ENCODE results near the gene IRF2BP2.
"Not testable (repeated sequence)": the region's sequence is repeated elsewhere in the genome, so short reads cannot be mapped to it uniquely, and the experiment has no call there.

The IRF2BP2 gene

GRCh38 chr1:234599617-234600417 lies 10.2 kb downstream of the IRF2BP2 start:
- DNase-seq, result peak; percentile 88

- DNase-seq, result no peak
Measured at GRCh38 chr1:234598974-234599616, 10.9 kb downstream of the IRF2BP2 start.

DNA sequence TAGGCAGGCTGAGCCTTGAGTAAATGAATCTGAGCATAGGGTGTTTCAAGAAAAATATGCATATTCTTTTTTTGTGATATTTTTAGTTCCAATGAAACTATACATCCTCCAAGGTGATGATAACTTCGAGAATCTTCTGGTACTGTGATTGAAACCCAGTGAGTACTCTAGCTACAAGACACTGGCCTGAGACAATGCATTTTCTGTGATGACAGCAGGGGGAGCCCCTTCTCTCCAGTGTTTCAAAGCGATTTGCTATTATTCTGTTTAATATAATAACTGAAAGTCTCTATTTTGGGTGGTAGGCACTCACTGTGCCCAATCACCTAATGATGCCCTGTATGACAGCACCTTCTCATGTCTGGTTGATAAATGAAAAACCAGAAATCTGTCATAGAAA lies 12.1 kb downstream of the IRF2BP2 start:
- DNase-seq, result no peak

DNA sequence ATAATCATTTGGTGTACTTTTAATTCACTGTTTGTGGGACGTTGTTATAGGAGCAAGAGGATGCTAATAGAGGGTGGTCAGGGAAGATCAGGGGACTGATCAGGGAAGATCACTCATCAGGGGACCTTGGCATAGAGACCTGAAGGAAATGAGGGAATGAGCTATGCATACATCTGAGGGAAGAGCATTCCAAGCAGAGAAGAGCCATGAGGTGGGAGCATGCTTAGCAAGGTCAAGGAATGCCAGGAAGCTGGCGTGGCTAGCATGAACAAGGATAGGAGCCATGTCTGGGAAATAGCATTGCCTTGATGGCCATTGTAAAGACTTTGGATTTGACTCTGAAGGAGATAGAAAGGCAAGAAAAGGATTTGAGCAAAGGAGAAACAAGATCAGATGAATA lies 14.1 kb downstream of the IRF2BP2 start:
- DNase-seq, result no peak

GRCh38 chr1:234594575-234594974 lies 15.4 kb downstream of the IRF2BP2 start:
- DNase-seq, result not testable (repeated sequence)

- no peak for DNase-seq
Measured at GRCh38 chr1:234593771-234594504, 16.0 kb downstream of the IRF2BP2 start.

DNA sequence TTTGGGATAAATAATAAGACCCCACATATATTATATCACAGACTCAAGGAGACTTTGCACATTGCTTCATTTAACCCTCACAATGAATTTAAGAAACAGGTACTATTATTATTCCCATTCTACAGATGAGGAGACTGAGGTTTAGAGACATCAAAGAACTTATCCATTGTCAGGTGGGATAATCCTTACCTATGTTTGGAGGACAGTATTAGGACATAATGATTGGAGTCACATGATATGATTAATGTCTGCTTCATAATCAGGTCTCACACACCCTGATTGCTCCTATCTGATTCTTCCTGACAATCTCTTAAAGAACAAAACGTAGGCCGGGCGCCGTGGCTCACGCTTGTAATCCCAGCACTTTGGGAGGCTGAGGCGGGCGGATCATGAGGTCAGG lies 16.9 kb downstream of the IRF2BP2 start:
- DNase-seq, result no peak

DNA sequence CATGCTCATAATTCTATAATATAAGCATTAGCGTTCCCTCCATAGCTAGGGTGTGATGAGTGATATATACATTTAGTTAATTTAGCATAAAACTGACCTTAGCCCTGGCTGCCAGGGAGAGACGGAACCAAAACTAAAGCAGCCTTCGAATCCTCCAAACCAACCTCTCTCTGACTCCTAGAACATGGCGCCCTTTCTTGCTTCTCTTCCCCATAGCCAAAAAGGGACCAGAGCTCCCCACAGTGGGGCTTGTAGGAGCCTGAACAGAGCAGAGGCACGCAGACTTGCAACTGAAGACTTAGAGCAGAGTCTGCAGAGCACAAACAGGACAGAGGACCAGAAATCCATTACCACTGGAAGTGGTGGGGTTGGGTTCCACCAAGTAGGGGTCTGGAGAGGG lies 17.7 kb downstream of the IRF2BP2 start:
- no peak for DNase-seq

- DNase-seq, result no peak
Measured at GRCh38 chr1:234591131-234591530, 18.8 kb downstream of the IRF2BP2 start.

DNA sequence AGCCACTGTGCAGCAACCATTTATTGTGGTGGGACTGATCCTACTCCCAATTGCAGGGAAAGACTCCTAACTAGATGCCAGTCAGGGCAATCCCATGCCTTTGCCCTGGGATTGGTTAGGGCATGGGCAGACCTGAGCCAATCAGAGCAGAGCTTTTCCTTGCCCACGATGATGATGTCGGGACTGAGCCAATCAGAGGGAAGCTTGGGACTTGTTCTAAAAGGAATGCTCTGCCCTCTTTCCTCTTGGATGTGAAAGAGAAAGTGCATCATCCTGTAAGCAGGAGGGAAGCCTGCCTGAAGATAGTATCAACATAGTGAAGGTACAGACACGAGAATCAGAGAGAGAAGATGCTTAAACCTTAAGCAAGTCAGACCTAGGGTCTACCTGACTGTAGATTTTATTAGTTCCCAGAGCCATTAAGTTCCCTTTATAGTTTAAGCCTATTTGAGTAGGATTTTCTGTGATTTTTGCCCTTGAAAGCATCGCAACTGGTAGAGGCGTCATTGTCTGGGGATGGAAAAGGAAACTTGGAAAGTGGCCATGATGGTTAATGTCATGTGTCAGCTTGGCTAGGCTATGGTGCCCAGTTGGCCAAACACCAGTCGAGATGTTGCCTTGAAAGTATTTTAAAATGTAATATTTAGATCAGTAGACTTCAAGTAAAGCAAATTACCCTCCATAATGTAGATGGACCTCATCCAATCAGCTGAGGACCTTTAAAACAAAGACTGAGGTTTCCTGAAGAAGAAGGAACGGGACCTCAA lies 19.9 kb downstream of the IRF2BP2 start:
- no peak for DNase-seq

GRCh38 chr1:234589064-234589800 lies 20.7 kb downstream of the IRF2BP2 start:
- DNase-seq, result no peak

- DNase-seq, result no peak
Measured at GRCh38 chr1:234588386-234588785, 21.6 kb downstream of the IRF2BP2 start.

DNA sequence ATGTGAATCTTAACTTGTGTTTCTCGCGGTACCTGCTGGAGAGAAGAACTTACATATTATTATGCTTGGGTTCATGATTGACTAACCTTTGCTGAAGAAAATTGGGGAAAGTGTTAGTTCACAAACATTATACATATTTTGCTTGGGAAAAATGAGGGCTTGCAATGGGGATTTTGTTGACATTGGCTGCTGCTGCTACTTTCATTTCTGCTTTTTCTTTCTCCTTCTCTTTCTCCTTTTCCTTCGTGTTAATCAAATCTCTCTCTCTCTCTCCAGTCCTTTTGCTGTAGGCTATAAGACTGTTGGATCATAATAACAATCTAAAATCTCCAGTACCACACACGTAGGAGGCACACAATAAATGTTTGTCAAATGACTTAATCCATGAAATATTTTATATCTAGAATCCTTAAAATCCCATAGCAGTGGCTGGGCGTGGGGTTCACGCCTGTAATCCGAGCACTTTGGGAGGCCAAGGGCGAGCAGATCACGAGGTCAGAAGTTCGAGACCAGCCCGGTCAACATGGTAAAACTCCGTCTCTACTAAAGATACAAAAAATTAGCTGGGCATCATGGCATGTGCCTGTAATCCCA lies 23.0 kb downstream of the IRF2BP2 start:
- no peak for DNase-seq

DNA sequence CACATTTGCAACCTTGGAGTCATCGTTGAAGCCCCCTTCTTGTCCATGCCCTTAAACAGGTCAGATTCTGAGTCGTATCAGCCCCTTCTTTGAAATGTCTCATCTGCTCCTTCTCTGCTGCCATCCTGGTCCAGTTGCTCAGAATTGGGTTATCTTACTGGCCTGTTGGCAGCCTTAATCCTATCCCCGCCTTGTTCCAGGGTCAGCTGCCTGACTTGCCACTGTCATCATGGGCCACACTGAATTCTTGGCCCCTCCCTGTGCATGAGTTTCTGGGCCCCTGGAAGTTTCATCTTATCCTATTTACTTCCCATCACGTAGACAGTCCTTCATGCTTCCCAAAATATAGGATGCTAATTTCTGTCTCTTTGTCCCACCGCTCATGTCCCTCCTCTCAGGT lies 23.7 kb downstream of the IRF2BP2 start:
- no peak for DNase-seq

DNA sequence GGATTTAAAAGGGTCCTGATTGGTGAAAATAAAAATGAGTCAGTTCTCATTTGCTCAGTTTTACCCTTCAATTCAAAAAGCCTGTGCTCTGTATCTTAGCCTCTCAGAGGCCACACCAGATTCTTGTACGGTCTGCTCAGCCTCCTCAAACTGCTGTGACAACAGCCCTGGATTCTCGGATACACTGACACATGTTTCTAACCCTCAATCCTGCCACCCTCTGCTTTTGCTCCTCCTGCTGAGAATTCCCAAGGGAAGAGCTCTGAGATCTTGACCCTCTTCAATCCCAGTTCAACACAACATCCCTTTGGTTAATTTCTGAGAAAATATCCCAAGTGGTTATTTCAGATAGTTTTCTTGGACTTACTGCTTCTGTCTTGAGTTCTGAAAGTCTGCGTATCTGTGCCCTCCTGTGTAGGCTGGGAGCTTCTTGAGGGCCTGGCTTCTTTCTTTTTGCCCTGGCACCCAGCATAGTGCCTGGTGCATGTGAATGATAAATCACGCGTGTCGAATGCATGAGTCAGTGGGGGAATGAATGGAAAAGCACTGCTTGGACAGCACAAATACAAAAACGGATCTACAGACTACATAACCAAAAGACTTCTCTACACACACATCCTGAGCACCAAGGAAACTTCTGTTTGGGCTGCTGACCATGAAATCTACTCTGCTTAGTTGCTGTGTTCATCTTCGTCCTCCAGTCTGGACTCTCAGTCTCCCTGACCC lies 24.5 kb downstream of the IRF2BP2 start:
- no peak for DNase-seq

GRCh38 chr1:234584926-234585325 lies 25.1 kb downstream of the IRF2BP2 start:
- DNase-seq, result no peak

- no peak for DNase-seq
Measured at GRCh38 chr1:234584420-234584805, 25.6 kb downstream of the IRF2BP2 start.

DNA sequence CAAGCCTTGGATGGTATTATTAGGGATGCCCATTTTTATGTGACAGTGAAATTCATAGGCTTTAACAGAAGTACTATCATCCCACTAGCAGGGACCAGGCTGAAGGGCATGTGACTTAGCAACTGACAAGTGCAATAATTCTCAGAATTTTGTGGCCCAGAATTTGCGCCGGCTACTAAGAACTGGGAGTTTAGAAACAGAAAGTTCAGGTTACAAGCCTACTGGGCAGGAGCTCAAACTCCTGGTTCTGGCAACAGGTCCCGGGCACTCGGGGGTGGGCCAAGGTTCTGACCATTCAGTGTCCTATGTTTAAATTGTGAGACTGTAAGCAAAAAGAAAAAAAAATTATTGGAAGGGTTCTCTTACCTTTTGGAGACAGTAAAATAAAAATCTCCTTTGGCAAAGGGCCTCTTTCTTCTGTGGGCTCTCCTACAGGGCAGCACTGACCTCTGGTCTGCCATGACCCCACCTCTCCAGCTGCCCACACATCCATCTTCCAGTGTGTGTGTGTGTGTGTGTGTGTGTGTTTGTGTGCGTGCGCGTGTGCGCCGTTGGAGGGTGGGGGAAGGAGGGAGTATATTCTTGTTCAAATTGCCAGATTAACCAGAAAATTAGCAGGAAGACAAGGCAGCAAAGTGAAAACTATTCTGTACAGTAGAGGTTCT lies 26.1 kb downstream of the IRF2BP2 start:
- DNase-seq, result no peak

- no peak for DNase-seq
Measured at GRCh38 chr1:234582681-234583301, 27.2 kb downstream of the IRF2BP2 start.

DNA sequence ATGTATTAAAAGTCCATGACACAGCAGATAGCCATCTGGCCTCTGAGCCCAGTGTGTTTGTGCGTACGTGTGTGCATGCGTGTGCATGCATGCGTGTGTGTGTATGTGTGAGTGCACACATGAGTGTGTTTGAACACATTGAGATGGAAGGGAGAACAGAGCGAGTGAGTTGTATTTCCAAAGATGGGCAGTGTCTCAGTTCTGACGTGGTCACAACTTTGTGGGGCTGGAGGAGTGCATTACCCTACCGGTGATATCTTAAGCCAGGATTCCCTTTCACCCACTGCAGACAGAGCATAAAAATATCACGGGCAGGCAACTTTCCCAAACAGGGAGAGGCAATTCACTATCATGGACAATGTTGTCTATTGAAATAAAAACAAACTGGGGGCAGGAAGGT lies 27.8 kb downstream of the IRF2BP2 start:
- no peak for DNase-seq
